HEK293 (cell line): ENCODE results near the gene TRMT44.

Experiments used
- EGR2 ChIP-seq: fragments of 450-650 bp; formaldehyde crosslinking; IDR thresholded peaks from 2 replicates; pipeline ENCODE4 v1.5.1; 2016; ENCODE audit warnings: low read depth, missing biosample characterization, missing genetic modification characterization
- SP7 ChIP-seq: fragments of 450-650 bp; formaldehyde crosslinking; IDR thresholded peaks from 2 replicates; pipeline ENCODE4 v1.5.1; 2016; ENCODE audit warnings: missing biosample characterization, missing genetic modification characterization
- ZNF174 ChIP-seq: fragments of 450-650 bp; formaldehyde crosslinking; IDR thresholded peaks from 2 replicates; pipeline ENCODE4 v1.5.0; 2017; ENCODE audit warnings: missing biosample characterization, mild to moderate bottlenecking, missing genetic modification characterization
- ZNF19 ChIP-seq: fragments of 450-650 bp; formaldehyde crosslinking; IDR thresholded peaks from 2 replicates; pipeline ENCODE4; 2016; ENCODE audit warnings: missing biosample characterization, missing genetic modification characterization, low read depth
- ZNF221 ChIP-seq: fragments of 450-650 bp; formaldehyde crosslinking; IDR thresholded peaks from 2 replicates; pipeline ENCODE4 v1.5.1; 2017; ENCODE audit warnings: missing biosample characterization, missing genetic modification characterization, borderline replicate concordance
- ZNF302 ChIP-seq: fragments of 450-650 bp; formaldehyde crosslinking; IDR thresholded peaks from 2 replicates; pipeline ENCODE4 v1.5.1; 2016; ENCODE audit warnings: missing biosample characterization, missing genetic modification characterization, low read depth
- ZNF324 ChIP-seq: fragments of 450-650 bp; formaldehyde crosslinking; IDR thresholded peaks from 2 replicates; pipeline ENCODE4 v1.5.1; 2016; ENCODE audit warnings: missing biosample characterization, missing genetic modification characterization
- ZNF354C ChIP-seq: fragments of 450-650 bp; formaldehyde crosslinking; IDR thresholded peaks from 2 replicates; pipeline ENCODE4 v1.5.1; 2016; ENCODE audit warnings: missing biosample characterization, missing genetic modification characterization, low read depth, borderline replicate concordance
- ZNF391 ChIP-seq: fragments of 450-650 bp; formaldehyde crosslinking; IDR thresholded peaks from 2 replicates; pipeline ENCODE4 v1.5.1; 2016; ENCODE audit warnings: low read depth, missing biosample characterization, missing genetic modification characterization, borderline replicate concordance
- ZNF518A ChIP-seq: fragments of 450-650 bp; formaldehyde crosslinking; conservative IDR thresholded peaks from 2 replicates; pipeline ENCODE4 v1.5.1; 2016; ENCODE audit warnings: low read depth, missing biosample characterization, missing genetic modification characterization
- ZNF580 ChIP-seq: fragments of 450-650 bp; formaldehyde crosslinking; IDR thresholded peaks from 2 replicates; pipeline ENCODE4 v1.5.1; 2016; ENCODE audit warnings: missing biosample characterization, missing genetic modification characterization
- ZNF629 ChIP-seq: fragments of 450-650 bp; formaldehyde crosslinking; IDR thresholded peaks from 2 replicates; pipeline ENCODE4 v1.5.1; 2017; ENCODE audit warnings: missing biosample characterization, missing genetic modification characterization
- ZNF785 ChIP-seq: fragments of 450-650 bp; formaldehyde crosslinking; IDR thresholded peaks from 2 replicates; pipeline ENCODE4 v1.5.1; 2016; ENCODE audit warnings: missing biosample characterization, missing genetic modification characterization
- ZSCAN18 ChIP-seq: fragments of 450-650 bp; formaldehyde crosslinking; IDR thresholded peaks from 2 replicates; pipeline ENCODE4 v1.5.1; 2016; ENCODE audit warnings: missing biosample characterization, missing genetic modification characterization
- ZSCAN23 ChIP-seq: fragments of 450-650 bp; formaldehyde crosslinking; IDR thresholded peaks from 2 replicates; pipeline ENCODE4 v1.5.1; 2016; ENCODE audit warnings: missing biosample characterization, missing genetic modification characterization
- TF ChIP-seq, protein P1 (sequence below): fragments of 450-650 bp; formaldehyde crosslinking; IDR thresholded peaks from 2 replicates; pipeline ENCODE4 v1.5.1; 2016; ENCODE audit warnings: missing biosample characterization, missing genetic modification characterization
- TF ChIP-seq, protein P2 (sequence below): fragments of 450-650 bp; formaldehyde crosslinking; IDR thresholded peaks from 2 replicates; pipeline ENCODE4 v1.5.1; 2016; ENCODE audit warnings: missing biosample characterization, missing genetic modification characterization, borderline replicate concordance
- TF ChIP-seq, protein P3 (sequence below): fragments of 450-650 bp; formaldehyde crosslinking; optimal IDR thresholded peaks from 2 replicates; pipeline ENCODE3; 2016; ENCODE audit warnings: missing biosample characterization, mild to moderate bottlenecking, missing genetic modification characterization
- TF ChIP-seq, protein P4 (sequence below): fragments of 450-650 bp; formaldehyde crosslinking; IDR thresholded peaks from 2 replicates; pipeline ENCODE4 v1.5.1; 2016; ENCODE audit warnings: missing biosample characterization, missing genetic modification characterization
- TF ChIP-seq, protein P5 (sequence below): sonication (generic); formaldehyde crosslinking; IDR thresholded peaks from 2 replicates; pipeline ENCODE4 v1.8.1; 2022; ENCODE audit warnings: mild to moderate bottlenecking, moderate library complexity, missing genetic modification reagents

Gene TRMT44

GRCh38 chr4:8440492-8441311 lies at the start of gene TRMT44, which contains the start of gene ACOX3 (continued):
- TF ChIP-seq, protein P1, sequence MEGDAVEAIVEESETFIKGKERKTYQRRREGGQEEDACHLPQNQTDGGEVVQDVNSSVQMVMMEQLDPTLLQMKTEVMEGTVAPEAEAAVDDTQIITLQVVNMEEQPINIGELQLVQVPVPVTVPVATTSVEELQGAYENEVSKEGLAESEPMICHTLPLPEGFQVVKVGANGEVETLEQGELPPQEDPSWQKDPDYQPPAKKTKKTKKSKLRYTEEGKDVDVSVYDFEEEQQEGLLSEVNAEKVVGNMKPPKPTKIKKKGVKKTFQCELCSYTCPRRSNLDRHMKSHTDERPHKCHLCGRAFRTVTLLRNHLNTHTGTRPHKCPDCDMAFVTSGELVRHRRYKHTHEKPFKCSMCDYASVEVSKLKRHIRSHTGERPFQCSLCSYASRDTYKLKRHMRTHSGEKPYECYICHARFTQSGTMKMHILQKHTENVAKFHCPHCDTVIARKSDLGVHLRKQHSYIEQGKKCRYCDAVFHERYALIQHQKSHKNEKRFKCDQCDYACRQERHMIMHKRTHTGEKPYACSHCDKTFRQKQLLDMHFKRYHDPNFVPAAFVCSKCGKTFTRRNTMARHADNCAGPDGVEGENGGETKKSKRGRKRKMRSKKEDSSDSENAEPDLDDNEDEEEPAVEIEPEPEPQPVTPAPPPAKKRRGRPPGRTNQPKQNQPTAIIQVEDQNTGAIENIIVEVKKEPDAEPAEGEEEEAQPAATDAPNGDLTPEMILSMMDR (tag by site-specific recombination), result no peak
- TF ChIP-seq ZSCAN18 (tag by site-specific recombination) (no peak), EGR2 (peak; percentile 40; the same call in 1 of the 2 replicates), ZNF785 (tag by site-specific recombination) (no peak), ZNF221 (tag by site-specific recombination) (no peak), ZNF518A (tag by site-specific recombination) (peak; percentile 50), ZNF174 (tag by site-specific recombination) (no peak), ZNF354C (tag by site-specific recombination) (no peak), ZNF391 (tag by site-specific recombination) (peak; percentile 62; the same call in 1 of the 2 replicates), ZNF580 (tag by site-specific recombination) (peak; percentile 88), ZNF302 (no peak), ZNF629 (peak; percentile 97), ZNF19 (tag by site-specific recombination) (no peak), ZNF324 (tag by site-specific recombination) (no peak; the same call in 1 of the 2 replicates), SP7 (tag by site-specific recombination) (0 out of 2 replicates have a peak, but pooled peaks have one; percentile 63), ZSCAN23 (tag by site-specific recombination) (no peak)
- TF ChIP-seq, protein P2, sequence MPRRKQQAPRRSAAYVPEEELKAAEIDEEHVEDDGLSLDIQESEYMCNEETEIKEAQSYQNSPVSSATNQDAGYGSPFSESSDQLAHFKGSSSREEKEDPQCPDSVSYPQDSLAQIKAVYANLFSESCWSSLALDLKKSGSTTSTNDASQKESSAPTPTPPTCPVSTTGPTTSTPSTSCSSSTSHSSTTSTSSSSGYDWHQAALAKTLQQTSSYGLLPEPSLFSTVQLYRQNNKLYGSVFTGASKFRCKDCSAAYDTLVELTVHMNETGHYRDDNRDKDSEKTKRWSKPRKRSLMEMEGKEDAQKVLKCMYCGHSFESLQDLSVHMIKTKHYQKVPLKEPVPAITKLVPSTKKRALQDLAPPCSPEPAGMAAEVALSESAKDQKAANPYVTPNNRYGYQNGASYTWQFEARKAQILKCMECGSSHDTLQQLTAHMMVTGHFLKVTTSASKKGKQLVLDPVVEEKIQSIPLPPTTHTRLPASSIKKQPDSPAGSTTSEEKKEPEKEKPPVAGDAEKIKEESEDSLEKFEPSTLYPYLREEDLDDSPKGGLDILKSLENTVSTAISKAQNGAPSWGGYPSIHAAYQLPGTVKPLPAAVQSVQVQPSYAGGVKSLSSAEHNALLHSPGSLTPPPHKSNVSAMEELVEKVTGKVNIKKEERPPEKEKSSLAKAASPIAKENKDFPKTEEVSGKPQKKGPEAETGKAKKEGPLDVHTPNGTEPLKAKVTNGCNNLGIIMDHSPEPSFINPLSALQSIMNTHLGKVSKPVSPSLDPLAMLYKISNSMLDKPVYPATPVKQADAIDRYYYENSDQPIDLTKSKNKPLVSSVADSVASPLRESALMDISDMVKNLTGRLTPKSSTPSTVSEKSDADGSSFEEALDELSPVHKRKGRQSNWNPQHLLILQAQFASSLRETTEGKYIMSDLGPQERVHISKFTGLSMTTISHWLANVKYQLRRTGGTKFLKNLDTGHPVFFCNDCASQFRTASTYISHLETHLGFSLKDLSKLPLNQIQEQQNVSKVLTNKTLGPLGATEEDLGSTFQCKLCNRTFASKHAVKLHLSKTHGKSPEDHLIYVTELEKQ (tag by site-specific recombination), result no peak
- TF ChIP-seq, protein P3, sequence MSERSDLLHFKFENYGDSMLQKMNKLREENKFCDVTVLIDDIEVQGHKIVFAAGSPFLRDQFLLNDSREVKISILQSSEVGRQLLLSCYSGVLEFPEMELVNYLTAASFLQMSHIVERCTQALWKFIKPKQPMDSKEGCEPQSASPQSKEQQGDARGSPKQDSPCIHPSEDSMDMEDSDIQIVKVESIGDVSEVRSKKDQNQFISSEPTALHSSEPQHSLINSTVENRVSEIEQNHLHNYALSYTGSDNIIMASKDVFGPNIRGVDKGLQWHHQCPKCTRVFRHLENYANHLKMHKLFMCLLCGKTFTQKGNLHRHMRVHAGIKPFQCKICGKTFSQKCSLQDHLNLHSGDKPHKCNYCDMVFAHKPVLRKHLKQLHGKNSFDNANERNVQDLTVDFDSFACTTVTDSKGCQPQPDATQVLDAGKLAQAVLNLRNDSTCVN (tag by site-specific recombination), result peak; percentile 38
- TF ChIP-seq, protein P4, sequence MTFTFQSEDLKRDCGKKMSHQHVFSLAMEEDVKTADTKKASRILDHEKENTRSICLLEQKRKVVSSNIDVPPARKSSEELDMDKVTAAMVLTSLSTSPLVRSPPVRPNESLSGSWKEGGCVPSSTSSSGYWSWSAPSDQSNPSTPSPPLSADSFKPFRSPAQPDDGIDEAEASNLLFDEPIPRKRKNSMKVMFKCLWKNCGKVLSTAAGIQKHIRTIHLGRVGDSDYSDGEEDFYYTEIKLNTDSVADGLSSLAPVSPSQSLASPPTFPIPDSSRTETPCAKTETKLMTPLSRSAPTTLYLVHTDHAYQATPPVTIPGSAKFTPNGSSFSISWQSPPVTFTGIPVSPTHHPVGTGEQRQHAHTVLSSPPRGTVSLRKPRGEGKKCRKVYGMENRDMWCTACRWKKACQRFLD (tag by site-specific recombination), result no peak
- TF ChIP-seq, protein P5, sequence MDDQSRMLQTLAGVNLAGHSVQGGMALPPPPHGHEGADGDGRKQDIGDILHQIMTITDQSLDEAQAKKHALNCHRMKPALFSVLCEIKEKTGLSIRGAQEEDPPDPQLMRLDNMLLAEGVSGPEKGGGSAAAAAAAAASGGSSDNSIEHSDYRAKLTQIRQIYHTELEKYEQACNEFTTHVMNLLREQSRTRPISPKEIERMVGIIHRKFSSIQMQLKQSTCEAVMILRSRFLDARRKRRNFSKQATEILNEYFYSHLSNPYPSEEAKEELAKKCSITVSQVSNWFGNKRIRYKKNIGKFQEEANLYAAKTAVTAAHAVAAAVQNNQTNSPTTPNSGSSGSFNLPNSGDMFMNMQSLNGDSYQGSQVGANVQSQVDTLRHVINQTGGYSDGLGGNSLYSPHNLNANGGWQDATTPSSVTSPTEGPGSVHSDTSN (CRISPR knock-in tag), result no peak
